ENCODE results near the gene RPS21. TPM values are rescaled to one million over a fixed set of nuclear protein-coding genes. Genes with fewer than 3 reads are reported as not detected.
A peak's percentile ranks its signal among the peaks of the same experiment; 100 is the strongest.

The RPS21 gene
- total and polyA plus RNA-seq, 2 of the 13 experiments (the other 11 are each of a cell fraction or from before 2014, with no cell fraction given), result 2,647 to 11,063 TPM

DNA sequence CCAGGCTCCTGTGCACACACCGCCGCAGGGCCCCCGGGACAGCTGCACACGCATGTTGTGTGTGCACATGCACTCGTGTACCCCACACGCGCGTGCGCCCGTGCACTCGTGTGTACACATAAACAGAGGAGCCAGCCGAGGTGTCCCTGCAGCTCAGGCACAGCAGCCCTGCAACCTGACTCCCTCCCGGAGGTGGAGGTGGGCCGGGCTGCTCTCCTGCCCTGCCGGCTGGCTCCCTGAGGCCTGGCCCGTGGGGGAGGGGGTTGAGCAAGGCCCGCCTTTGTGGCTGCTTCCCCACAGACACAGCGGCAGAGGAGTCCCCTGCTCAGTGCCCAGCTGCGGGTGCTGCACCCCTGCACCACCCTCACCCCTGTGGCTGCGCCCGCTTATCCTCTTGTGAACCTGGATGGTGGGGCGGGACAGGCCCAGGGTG is 39.8 kb downstream of the RPS21 start (continued):
- TF ChIP-seq, protein P1, sequence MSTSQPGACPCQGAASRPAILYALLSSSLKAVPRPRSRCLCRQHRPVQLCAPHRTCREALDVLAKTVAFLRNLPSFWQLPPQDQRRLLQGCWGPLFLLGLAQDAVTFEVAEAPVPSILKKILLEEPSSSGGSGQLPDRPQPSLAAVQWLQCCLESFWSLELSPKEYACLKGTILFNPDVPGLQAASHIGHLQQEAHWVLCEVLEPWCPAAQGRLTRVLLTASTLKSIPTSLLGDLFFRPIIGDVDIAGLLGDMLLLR (CRISPR knock-in tag; IDR thresholded peaks at IDR 0.05), result no peak
- TF ChIP-seq, protein P2, sequence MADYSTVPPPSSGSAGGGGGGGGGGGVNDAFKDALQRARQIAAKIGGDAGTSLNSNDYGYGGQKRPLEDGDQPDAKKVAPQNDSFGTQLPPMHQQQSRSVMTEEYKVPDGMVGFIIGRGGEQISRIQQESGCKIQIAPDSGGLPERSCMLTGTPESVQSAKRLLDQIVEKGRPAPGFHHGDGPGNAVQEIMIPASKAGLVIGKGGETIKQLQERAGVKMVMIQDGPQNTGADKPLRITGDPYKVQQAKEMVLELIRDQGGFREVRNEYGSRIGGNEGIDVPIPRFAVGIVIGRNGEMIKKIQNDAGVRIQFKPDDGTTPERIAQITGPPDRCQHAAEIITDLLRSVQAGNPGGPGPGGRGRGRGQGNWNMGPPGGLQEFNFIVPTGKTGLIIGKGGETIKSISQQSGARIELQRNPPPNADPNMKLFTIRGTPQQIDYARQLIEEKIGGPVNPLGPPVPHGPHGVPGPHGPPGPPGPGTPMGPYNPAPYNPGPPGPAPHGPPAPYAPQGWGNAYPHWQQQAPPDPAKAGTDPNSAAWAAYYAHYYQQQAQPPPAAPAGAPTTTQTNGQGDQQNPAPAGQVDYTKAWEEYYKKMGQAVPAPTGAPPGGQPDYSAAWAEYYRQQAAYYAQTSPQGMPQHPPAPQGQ (CRISPR knock-in tag; IDR thresholded peaks at IDR 0.05; ENCODE audit: borderline replicate concordance), result no peak
- TF ChIP-seq, protein P3, sequence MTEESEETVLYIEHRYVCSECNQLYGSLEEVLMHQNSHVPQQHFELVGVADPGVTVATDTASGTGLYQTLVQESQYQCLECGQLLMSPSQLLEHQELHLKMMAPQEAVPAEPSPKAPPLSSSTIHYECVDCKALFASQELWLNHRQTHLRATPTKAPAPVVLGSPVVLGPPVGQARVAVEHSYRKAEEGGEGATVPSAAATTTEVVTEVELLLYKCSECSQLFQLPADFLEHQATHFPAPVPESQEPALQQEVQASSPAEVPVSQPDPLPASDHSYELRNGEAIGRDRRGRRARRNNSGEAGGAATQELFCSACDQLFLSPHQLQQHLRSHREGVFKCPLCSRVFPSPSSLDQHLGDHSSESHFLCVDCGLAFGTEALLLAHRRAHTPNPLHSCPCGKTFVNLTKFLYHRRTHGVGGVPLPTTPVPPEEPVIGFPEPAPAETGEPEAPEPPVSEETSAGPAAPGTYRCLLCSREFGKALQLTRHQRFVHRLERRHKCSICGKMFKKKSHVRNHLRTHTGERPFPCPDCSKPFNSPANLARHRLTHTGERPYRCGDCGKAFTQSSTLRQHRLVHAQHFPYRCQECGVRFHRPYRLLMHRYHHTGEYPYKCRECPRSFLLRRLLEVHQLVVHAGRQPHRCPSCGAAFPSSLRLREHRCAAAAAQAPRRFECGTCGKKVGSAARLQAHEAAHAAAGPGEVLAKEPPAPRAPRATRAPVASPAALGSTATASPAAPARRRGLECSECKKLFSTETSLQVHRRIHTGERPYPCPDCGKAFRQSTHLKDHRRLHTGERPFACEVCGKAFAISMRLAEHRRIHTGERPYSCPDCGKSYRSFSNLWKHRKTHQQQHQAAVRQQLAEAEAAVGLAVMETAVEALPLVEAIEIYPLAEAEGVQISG (CRISPR knock-in tag; IDR thresholded peaks at IDR 0.05), result peak; percentile 41; the same call in 1 of the 2 replicates
- no peak for TF ChIP-seq RARA (CRISPR knock-in tag; IDR thresholded peaks at IDR 0.05)
- TF ChIP-seq, protein P4, sequence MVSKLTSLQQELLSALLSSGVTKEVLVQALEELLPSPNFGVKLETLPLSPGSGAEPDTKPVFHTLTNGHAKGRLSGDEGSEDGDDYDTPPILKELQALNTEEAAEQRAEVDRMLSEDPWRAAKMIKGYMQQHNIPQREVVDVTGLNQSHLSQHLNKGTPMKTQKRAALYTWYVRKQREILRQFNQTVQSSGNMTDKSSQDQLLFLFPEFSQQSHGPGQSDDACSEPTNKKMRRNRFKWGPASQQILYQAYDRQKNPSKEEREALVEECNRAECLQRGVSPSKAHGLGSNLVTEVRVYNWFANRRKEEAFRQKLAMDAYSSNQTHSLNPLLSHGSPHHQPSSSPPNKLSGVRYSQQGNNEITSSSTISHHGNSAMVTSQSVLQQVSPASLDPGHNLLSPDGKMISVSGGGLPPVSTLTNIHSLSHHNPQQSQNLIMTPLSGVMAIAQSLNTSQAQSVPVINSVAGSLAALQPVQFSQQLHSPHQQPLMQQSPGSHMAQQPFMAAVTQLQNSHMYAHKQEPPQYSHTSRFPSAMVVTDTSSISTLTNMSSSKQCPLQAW (CRISPR knock-in tag; IDR thresholded peaks at IDR 0.05), result no peak
- TF ChIP-seq, protein P5, sequence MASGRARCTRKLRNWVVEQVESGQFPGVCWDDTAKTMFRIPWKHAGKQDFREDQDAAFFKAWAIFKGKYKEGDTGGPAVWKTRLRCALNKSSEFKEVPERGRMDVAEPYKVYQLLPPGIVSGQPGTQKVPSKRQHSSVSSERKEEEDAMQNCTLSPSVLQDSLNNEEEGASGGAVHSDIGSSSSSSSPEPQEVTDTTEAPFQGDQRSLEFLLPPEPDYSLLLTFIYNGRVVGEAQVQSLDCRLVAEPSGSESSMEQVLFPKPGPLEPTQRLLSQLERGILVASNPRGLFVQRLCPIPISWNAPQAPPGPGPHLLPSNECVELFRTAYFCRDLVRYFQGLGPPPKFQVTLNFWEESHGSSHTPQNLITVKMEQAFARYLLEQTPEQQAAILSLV (CRISPR knock-in tag; IDR thresholded peaks at IDR 0.05; ENCODE audit: borderline replicate concordance), result no peak
- no peak for TF ChIP-seq DNMT1 (CRISPR knock-in tag; IDR thresholded peaks at IDR 0.05)
- TF ChIP-seq, protein P6, sequence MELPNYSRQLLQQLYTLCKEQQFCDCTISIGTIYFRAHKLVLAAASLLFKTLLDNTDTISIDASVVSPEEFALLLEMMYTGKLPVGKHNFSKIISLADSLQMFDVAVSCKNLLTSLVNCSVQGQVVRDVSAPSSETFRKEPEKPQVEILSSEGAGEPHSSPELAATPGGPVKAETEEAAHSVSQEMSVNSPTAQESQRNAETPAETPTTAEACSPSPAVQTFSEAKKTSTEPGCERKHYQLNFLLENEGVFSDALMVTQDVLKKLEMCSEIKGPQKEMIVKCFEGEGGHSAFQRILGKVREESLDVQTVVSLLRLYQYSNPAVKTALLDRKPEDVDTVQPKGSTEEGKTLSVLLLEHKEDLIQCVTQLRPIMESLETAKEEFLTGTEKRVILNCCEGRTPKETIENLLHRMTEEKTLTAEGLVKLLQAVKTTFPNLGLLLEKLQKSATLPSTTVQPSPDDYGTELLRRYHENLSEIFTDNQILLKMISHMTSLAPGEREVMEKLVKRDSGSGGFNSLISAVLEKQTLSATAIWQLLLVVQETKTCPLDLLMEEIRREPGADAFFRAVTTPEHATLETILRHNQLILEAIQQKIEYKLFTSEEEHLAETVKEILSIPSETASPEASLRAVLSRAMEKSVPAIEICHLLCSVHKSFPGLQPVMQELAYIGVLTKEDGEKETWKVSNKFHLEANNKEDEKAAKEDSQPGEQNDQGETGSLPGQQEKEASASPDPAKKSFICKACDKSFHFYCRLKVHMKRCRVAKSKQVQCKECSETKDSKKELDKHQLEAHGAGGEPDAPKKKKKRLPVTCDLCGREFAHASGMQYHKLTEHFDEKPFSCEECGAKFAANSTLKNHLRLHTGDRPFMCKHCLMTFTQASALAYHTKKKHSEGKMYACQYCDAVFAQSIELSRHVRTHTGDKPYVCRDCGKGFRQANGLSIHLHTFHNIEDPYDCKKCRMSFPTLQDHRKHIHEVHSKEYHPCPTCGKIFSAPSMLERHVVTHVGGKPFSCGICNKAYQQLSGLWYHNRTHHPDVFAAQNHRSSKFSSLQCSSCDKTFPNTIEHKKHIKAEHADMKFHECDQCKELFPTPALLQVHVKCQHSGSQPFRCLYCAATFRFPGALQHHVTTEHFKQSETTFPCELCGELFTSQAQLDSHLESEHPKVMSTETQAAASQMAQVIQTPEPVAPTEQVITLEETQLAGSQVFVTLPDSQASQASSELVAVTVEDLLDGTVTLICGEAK (IDR thresholded peaks at IDR 0.05), result no peak
- TF ChIP-seq, protein P6 (CRISPR knock-in tag; IDR thresholded peaks at IDR 0.05), result no peak
- TF ChIP-seq SAP130 (CRISPR knock-in tag; IDR thresholded peaks at IDR 0.05; ENCODE audit: low read depth), result no peak
- TF ChIP-seq ZNF441 (CRISPR knock-in tag; IDR thresholded peaks at IDR 0.05; ENCODE audit: borderline replicate concordance), result no peak
- no peak for TF ChIP-seq SOX5 (CRISPR knock-in tag; IDR thresholded peaks at IDR 0.05; ENCODE audit: borderline replicate concordance)

Data from HepG2 (cell line).